H1 (cell line): ENCODE results near the gene ARID4B. TPM values are rescaled to one million over a fixed set of nuclear protein-coding genes. Genes with fewer than 3 reads are reported as not detected.

Experiments
- HDAC2 ChIP-seq, 2 experiments: fragments of 300-600 bp in 1 of 2; sonication (generic) in 1 of 2; IDR thresholded peaks; 2 replicates each; pipeline ENCODE4 v1.6.1; 2011 to 2012; ENCODE audit warnings: low read depth in 2 of 2, low read length in 2 of 2, mild to moderate bottlenecking in 2 of 2, moderate library complexity in 2 of 2, borderline replicate concordance in 1 of 2, inconsistent platforms in 1 of 2
- NRF1 ChIP-seq: IDR thresholded peaks from 2 replicates; pipeline ENCODE4 v1.6.1; 2011; ENCODE audit warnings: mild to moderate bottlenecking, low read depth, low read length, improper control_type of control experiment
- SAP30 ChIP-seq: fragments of 300-600 bp; sonication (generic); IDR thresholded peaks from 2 replicates; pipeline ENCODE4 v1.7.1; 2012; ENCODE audit warnings: low read length, moderate library complexity, mild to moderate bottlenecking, inconsistent platforms; ENCODE audit not compliant: insufficient read depth, insufficient replicate concordance
- SIRT6 ChIP-seq: IDR thresholded peaks from one replicate; pipeline ENCODE4 v1.7.1; 2012; ENCODE audit warnings: low read length, inconsistent platforms
- TEAD4 ChIP-seq: IDR thresholded peaks from 2 replicates; pipeline ENCODE4 v1.6.1; 2012; ENCODE audit warnings: low read depth, low read length, inconsistent platforms, mixed read lengths
- YY1 ChIP-seq: IDR thresholded peaks from 2 replicates; pipeline ENCODE4 v1.6.1; 2011; ENCODE audit warnings: low read depth, mild to moderate bottlenecking, low read length
- polyA plus RNA-seq, 7 experiments: library from polyadenylated mRNA; depleted of rRNA in 3 of 7; stranded (reverse) in 5 of 7; unstranded in 2 of 7; fragments of >200 nt in 5 of 7; fragments of 200-250 nt in 2 of 7; gene quantifications; 1 replicate in 5 of 7; 2 replicates in 1 of 7; 4 replicates in 1 of 7; pipeline versions ENCODE4 v1.2.1 to v1.2.3, GENCODE V29; 2011 to 2013; ENCODE audit warnings: missing spikeins in 2 of 7, mixed read lengths in 2 of 7
- total RNA-seq: library from RNA; stranded (reverse); fragmentation: NEBNext Ultra II Directional; extraction: Animal tissue kit (Norgen Biotek cat#: 25700); gene quantifications from 2 replicates; pipeline ENCODE4 v1.2.1, GENCODE V29; 2021
- TF ChIP-seq, protein P1 (sequence below): fragments of 300-600 bp; sonication (generic); IDR thresholded peaks from 2 replicates; pipeline ENCODE4 v1.7.1; 2012; ENCODE audit warnings: low read length, moderate library complexity, mild to moderate bottlenecking, inconsistent platforms; ENCODE audit not compliant: insufficient replicate concordance
- TF ChIP-seq, protein P2 (sequence below): IDR thresholded peaks from 2 replicates; pipeline ENCODE4 v1.6.1; 2011; ENCODE audit warnings: low read length, improper control_type of control experiment

ARID4B gene
- total and polyA plus RNA-seq, 2 of the 8 experiments (the other 6 are each of a cell fraction or from before 2014, with no cell fraction given): 5.1 to 28.8 TPM

DNA sequence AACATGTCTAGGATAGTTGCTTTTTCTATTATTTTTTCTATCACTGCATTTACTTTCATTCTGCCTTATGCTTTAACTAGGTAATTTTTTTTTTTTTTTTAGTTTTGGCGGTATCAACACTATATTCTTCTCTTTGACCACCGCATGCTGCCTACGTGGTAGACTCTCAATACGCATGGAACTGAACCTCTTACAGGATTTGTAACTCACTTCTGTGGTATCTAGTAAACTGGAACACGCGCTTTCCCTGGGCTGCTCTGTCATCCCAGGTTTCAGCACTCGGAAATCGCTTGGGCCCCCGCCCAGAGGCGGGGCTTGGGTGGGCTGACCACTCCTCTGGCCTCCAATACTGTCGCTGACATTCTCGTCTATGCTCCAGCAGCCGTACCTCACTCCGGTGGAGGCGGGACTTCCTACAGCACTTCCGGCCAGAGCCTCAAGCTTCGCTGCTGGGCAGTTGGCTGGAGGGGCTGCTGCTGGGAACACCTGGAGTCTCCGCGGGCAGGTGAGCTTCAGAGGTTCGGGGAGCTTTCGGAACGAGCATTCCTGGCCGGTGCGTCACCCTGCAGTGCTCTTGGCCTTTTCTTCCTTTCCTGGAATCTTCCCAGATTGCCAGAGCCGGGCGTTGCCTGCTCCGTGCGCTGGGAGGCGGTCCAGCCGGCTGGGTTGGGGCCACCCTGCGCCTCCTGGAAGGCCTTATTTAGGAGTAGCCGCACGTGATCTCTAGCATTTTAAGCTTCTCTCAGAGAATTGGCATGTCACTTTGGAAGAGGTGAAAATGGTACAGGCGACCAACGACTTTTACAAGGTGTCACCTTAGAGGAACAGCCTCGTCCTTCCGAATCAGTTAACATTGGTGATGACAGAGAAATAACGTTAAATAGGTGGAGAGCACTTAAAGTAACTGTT is 39.3 kb upstream of the ARID4B start, which contains the start of gene TBCE (continued):
- TF ChIP-seq, protein P1, sequence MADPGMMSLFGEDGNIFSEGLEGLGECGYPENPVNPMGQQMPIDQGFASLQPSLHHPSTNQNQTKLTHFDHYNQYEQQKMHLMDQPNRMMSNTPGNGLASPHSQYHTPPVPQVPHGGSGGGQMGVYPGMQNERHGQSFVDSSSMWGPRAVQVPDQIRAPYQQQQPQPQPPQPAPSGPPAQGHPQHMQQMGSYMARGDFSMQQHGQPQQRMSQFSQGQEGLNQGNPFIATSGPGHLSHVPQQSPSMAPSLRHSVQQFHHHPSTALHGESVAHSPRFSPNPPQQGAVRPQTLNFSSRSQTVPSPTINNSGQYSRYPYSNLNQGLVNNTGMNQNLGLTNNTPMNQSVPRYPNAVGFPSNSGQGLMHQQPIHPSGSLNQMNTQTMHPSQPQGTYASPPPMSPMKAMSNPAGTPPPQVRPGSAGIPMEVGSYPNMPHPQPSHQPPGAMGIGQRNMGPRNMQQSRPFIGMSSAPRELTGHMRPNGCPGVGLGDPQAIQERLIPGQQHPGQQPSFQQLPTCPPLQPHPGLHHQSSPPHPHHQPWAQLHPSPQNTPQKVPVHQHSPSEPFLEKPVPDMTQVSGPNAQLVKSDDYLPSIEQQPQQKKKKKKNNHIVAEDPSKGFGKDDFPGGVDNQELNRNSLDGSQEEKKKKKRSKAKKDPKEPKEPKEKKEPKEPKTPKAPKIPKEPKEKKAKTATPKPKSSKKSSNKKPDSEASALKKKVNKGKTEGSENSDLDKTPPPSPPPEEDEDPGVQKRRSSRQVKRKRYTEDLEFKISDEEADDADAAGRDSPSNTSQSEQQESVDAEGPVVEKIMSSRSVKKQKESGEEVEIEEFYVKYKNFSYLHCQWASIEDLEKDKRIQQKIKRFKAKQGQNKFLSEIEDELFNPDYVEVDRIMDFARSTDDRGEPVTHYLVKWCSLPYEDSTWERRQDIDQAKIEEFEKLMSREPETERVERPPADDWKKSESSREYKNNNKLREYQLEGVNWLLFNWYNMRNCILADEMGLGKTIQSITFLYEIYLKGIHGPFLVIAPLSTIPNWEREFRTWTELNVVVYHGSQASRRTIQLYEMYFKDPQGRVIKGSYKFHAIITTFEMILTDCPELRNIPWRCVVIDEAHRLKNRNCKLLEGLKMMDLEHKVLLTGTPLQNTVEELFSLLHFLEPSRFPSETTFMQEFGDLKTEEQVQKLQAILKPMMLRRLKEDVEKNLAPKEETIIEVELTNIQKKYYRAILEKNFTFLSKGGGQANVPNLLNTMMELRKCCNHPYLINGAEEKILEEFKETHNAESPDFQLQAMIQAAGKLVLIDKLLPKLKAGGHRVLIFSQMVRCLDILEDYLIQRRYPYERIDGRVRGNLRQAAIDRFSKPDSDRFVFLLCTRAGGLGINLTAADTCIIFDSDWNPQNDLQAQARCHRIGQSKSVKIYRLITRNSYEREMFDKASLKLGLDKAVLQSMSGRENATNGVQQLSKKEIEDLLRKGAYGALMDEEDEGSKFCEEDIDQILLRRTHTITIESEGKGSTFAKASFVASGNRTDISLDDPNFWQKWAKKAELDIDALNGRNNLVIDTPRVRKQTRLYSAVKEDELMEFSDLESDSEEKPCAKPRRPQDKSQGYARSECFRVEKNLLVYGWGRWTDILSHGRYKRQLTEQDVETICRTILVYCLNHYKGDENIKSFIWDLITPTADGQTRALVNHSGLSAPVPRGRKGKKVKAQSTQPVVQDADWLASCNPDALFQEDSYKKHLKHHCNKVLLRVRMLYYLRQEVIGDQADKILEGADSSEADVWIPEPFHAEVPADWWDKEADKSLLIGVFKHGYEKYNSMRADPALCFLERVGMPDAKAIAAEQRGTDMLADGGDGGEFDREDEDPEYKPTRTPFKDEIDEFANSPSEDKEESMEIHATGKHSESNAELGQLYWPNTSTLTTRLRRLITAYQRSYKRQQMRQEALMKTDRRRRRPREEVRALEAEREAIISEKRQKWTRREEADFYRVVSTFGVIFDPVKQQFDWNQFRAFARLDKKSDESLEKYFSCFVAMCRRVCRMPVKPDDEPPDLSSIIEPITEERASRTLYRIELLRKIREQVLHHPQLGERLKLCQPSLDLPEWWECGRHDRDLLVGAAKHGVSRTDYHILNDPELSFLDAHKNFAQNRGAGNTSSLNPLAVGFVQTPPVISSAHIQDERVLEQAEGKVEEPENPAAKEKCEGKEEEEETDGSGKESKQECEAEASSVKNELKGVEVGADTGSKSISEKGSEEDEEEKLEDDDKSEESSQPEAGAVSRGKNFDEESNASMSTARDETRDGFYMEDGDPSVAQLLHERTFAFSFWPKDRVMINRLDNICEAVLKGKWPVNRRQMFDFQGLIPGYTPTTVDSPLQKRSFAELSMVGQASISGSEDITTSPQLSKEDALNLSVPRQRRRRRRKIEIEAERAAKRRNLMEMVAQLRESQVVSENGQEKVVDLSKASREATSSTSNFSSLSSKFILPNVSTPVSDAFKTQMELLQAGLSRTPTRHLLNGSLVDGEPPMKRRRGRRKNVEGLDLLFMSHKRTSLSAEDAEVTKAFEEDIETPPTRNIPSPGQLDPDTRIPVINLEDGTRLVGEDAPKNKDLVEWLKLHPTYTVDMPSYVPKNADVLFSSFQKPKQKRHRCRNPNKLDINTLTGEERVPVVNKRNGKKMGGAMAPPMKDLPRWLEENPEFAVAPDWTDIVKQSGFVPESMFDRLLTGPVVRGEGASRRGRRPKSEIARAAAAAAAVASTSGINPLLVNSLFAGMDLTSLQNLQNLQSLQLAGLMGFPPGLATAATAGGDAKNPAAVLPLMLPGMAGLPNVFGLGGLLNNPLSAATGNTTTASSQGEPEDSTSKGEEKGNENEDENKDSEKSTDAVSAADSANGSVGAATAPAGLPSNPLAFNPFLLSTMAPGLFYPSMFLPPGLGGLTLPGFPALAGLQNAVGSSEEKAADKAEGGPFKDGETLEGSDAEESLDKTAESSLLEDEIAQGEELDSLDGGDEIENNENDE: no peak
- TF ChIP-seq SIRT6 (no peak), SAP30 (no peak), NRF1 (no peak), HDAC2 (IDR thresholded peaks at IDR 0.05; ENCODE audit: borderline replicate concordance in 1 of 2, low read depth in 2 of 2, low read length in 2 of 2) (no peak), YY1 (no peak), TEAD4 (peak; percentile 73)
- TF ChIP-seq, protein P2, sequence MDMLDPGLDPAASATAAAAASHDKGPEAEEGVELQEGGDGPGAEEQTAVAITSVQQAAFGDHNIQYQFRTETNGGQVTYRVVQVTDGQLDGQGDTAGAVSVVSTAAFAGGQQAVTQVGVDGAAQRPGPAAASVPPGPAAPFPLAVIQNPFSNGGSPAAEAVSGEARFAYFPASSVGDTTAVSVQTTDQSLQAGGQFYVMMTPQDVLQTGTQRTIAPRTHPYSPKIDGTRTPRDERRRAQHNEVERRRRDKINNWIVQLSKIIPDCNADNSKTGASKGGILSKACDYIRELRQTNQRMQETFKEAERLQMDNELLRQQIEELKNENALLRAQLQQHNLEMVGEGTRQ: peak; percentile 74
